HG03066 (cell line): ENCODE data around the gene L3MBTL4.
A peak's percentile ranks its signal among the peaks of the same experiment; 100 is the strongest.

Experiments
- ATAC-seq: cut with Tn5 transposase; IDR thresholded peaks from one replicate; pipeline ENCODE4 v1.9.1; 2021; ENCODE audit warnings: low read depth; ENCODE audit not compliant: unreplicated experiment

L3MBTL4 gene

GRCh38 chr18:6257950-6258349, 156.8 kb downstream of the L3MBTL4 start:
- ATAC-seq, result no peak

GRCh38 chr18:6256521-6256920, 158.2 kb downstream of the L3MBTL4 start:
- ATAC-seq, result no peak

- no peak for ATAC-seq
Observed at GRCh38 chr18:6255886-6256285, 158.8 kb downstream of the L3MBTL4 start.

GRCh38 chr18:6255116-6255705, 159.5 kb downstream of the L3MBTL4 start:
- no peak for ATAC-seq

GRCh38 chr18:6254456-6254855, 160.3 kb downstream of the L3MBTL4 start:
- ATAC-seq, result no peak

GRCh38 chr18:6251084-6251483, 163.6 kb downstream of the L3MBTL4 start:
- ATAC-seq, result no peak

GRCh38 chr18:6249788-6250187, 164.9 kb downstream of the L3MBTL4 start:
- ATAC-seq, result no peak

GRCh38 chr18:6249170-6249569, 165.5 kb downstream of the L3MBTL4 start:
- peak; percentile 92 for ATAC-seq

GRCh38 chr18:6248017-6248416, 166.7 kb downstream of the L3MBTL4 start:
- no peak for ATAC-seq

- ATAC-seq, result no peak
Observed at GRCh38 chr18:6242004-6242403, 172.7 kb downstream of the L3MBTL4 start.

- no peak for ATAC-seq
Observed at GRCh38 chr18:6239716-6240115, 175.0 kb downstream of the L3MBTL4 start.

GRCh38 chr18:6236258-6236657, 178.5 kb downstream of the L3MBTL4 start:
- ATAC-seq, result no peak

GRCh38 chr18:6222271-6222670, 192.4 kb downstream of the L3MBTL4 start:
- ATAC-seq, result no peak

- no peak for ATAC-seq
Observed at GRCh38 chr18:6221602-6222014, 193.1 kb downstream of the L3MBTL4 start.

GRCh38 chr18:6220129-6220528, 194.6 kb downstream of the L3MBTL4 start:
- ATAC-seq, result no peak

- ATAC-seq, result no peak
Observed at GRCh38 chr18:6219116-6219717, 195.5 kb downstream of the L3MBTL4 start.

- no peak for ATAC-seq
Observed at GRCh38 chr18:6215888-6216287, 198.8 kb downstream of the L3MBTL4 start.

GRCh38 chr18:6211174-6211504, 203.6 kb downstream of the L3MBTL4 start:
- ATAC-seq, result no peak

GRCh38 chr18:6210349-6211173, 204.2 kb downstream of the L3MBTL4 start:
- ATAC-seq, result no peak

- ATAC-seq, result no peak
Observed at GRCh38 chr18:6207941-6208340, 206.8 kb downstream of the L3MBTL4 start.

- no peak for ATAC-seq
Observed at GRCh38 chr18:6207116-6207515, 207.6 kb downstream of the L3MBTL4 start.

- no peak for ATAC-seq
Observed at GRCh38 chr18:6205706-6206105, 209.0 kb downstream of the L3MBTL4 start.
